OCI-LY1 (cell line): ENCODE data around the gene CLBA1.

Experiments used
- H2AFZ ChIP-seq: fragments of 200-600 bp; sonication (generic), shearing (Covaris generic); 2 replicates; pipeline ENCODE4 v1.6.0; 2014; ENCODE audit warnings: antibody characterized with exemption, mild to moderate bottlenecking, low read length
- H3F3A ChIP-seq: fragments of 200-600 bp; sonication (generic), shearing (Covaris generic); 2 replicates; pipeline ENCODE4 v1.6.0; 2014; ENCODE audit warnings: mild to moderate bottlenecking, antibody characterized with exemption, low read length, moderate library complexity; ENCODE audit not compliant: insufficient read depth
- H3K27ac ChIP-seq: fragments of 200-600 bp; sonication (generic); 2 replicates; pipeline ENCODE4 v1.5.1; 2014; ENCODE audit warnings: low read length, mixed run types, mild to moderate bottlenecking, low read depth; ENCODE audit not compliant: poor library complexity, severe bottlenecking
- H3K27me3 ChIP-seq: fragments of 200-600 bp; sonication (generic); 2 replicates; pipeline ENCODE4 v1.6.0; 2014; ENCODE audit warnings: antibody characterized with exemption, mild to moderate bottlenecking, low read length, moderate library complexity; ENCODE audit not compliant: insufficient read depth
- H3K36me3 ChIP-seq: fragments of 200-600 bp; sonication (generic); 2 replicates; pipeline ENCODE4 v1.6.1; 2014; ENCODE audit warnings: mild to moderate bottlenecking, antibody characterized with exemption, low read length, moderate library complexity, mixed read lengths; ENCODE audit not compliant: insufficient read depth
- H3K4me1 ChIP-seq: fragments of 200-600 bp; sonication (generic); 2 replicates; pipeline ENCODE4 v1.5.1; 2014; ENCODE audit warnings: mild to moderate bottlenecking, low read length, moderate library complexity; ENCODE audit not compliant: insufficient read depth, severe bottlenecking
- H3K4me2 ChIP-seq: fragments of 200-600 bp; sonication (generic), shearing (Covaris generic); 2 replicates; pipeline ENCODE4 v1.6.1; 2014; ENCODE audit warnings: low read length
- H3K4me3 ChIP-seq: fragments of 200-600 bp; sonication (generic); 2 replicates; pipeline ENCODE4 v1.5.1; 2014; ENCODE audit warnings: low read length, low read depth, mild to moderate bottlenecking, mixed read lengths; ENCODE audit not compliant: poor library complexity, severe bottlenecking
- H3K79me2 ChIP-seq: fragments of 200-600 bp; shearing (Covaris generic); 2 replicates; pipeline ENCODE4 v1.6.1; 2016; ENCODE audit warnings: mixed run types, low read length, mixed read lengths; ENCODE audit not compliant: insufficient read depth
- H3K9ac ChIP-seq: fragments of 200-600 bp; sonication (generic), shearing (Covaris generic); 2 replicates; pipeline ENCODE4 v1.6.1; 2014; ENCODE audit warnings: mild to moderate bottlenecking, low read length, mixed read lengths
- H3K9me2 ChIP-seq: fragments of 200-600 bp; sonication (generic), shearing (Covaris generic); 2 replicates; pipeline ENCODE4 v1.6.1; 2014; ENCODE audit warnings: low read depth, mild to moderate bottlenecking, low read length, mixed read lengths
- H3K9me3 ChIP-seq: fragments of 200-600 bp; shearing (Covaris generic); 2 replicates; pipeline ENCODE4 v1.6.1; 2014; ENCODE audit warnings: low read length, mixed read lengths
- H4K20me1 ChIP-seq: fragments of 200-600 bp; sonication (generic), shearing (Covaris generic); 2 replicates; pipeline ENCODE4 v1.6.0; 2016; ENCODE audit warnings: mild to moderate bottlenecking, low read length; ENCODE audit not compliant: insufficient read depth
- EZH2 ChIP-seq: fragments of 200-600 bp; sonication (generic), shearing (Covaris generic); IDR thresholded peaks from 2 replicates; pipeline ENCODE4 v1.8.0; 2017; ENCODE audit warnings: borderline replicate concordance, mixed run types, mild to moderate bottlenecking, antibody characterized with exemption, low read length, moderate library complexity, mixed read lengths
- TF ChIP-seq, protein P1 (sequence below): fragments of 200-600 bp; sonication (generic), shearing (Covaris generic); IDR thresholded peaks from 2 replicates; pipeline ENCODE4 v1.5.1; 2017; ENCODE audit warnings: mild to moderate bottlenecking, antibody characterized with exemption, low read length, moderate library complexity, mixed read lengths

CLBA1 gene

DNA sequence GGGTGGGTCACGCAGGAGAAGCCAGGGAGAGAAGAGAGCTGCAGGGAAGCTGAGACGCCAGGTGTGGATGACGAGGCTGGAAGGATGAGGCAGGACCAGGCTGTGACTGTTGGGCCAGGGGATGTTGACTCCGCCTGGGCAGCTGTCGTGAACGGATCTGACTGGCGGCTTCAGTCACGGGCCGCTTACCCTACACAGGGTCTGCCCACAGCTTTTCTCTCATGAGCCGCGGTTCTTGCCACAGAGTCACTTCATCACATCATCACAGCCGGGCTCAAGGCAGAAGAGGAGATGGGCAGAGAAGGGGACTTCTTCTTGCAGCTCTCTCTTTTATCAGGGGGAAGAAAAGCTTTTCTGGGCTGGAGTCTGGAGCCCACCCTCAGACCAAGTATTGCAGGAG lies 7.7 kb downstream of the CLBA1 start:
- Histone ChIP-seq H3K27me3 (no peaks in the 10 kb centered on the region), H3F3A (no peaks in the 10 kb centered on the region), H3K4me3 (no peak overlapping the region), H3K27ac (no peak overlapping the region), H3K36me3 (no peaks in the 10 kb centered on the region), H3K79me2 (no peaks in the 10 kb centered on the region), H3K4me1 (peaks cover 7% of the 10 kb centered on the region), H2AFZ (no peak overlapping the region), H4K20me1 (no peaks in the 10 kb centered on the region), H3K9me3 (no peaks in the 10 kb centered on the region), H3K9ac (no peak overlapping the region), H3K9me2 (no peaks in the 10 kb centered on the region), H3K4me2 (no peak overlapping the region)
- TF ChIP-seq EZH2: no peak
- TF ChIP-seq, protein P1, sequence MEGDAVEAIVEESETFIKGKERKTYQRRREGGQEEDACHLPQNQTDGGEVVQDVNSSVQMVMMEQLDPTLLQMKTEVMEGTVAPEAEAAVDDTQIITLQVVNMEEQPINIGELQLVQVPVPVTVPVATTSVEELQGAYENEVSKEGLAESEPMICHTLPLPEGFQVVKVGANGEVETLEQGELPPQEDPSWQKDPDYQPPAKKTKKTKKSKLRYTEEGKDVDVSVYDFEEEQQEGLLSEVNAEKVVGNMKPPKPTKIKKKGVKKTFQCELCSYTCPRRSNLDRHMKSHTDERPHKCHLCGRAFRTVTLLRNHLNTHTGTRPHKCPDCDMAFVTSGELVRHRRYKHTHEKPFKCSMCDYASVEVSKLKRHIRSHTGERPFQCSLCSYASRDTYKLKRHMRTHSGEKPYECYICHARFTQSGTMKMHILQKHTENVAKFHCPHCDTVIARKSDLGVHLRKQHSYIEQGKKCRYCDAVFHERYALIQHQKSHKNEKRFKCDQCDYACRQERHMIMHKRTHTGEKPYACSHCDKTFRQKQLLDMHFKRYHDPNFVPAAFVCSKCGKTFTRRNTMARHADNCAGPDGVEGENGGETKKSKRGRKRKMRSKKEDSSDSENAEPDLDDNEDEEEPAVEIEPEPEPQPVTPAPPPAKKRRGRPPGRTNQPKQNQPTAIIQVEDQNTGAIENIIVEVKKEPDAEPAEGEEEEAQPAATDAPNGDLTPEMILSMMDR: no peak

DNA sequence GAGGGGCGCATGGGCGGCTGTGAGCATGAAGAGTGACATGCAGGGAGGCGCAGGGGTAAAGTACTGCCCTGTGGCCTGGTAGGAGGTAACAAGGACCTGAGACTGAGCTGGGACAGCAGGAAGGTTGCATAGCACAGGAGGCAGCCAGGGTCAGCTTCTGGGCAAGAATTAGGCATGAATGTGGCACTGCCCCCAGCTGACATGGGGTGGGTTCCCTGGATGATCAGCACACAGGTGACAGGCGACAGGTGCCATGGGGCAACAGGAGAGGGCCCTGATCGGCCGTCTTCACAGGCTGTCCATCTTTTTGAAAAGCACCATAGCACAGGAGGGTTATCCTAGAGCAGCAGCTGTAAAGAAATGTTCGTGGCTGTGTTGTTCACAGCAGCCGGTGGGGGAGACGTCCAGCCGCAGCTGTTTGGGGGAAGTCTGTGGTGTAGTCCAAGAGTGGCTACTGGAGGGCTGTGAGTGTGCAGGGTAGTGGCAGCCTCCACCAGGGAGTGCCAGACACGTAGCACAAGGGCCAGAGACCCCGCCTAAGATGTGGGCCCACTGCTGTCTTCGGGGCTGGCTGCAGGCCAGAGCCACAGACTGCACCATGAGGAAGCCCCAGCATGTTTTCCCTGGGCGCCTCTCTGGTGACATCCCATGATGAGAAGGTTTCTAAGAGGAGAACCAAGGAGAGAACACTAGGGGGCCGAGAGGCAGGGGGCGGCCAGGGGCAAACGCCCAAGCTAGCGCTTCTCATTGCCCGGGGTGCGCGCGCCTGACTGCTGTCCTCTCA lies 8.4 kb downstream of the CLBA1 start:
- Histone ChIP-seq H3K4me1 (peaks cover 7% of the 10 kb centered on the region), H3K27ac (no peak overlapping the region), H3K36me3 (no peaks in the 10 kb centered on the region), H3F3A (no peaks in the 10 kb centered on the region), H3K9me3 (no peaks in the 10 kb centered on the region), H3K9me2 (no peaks in the 10 kb centered on the region), H4K20me1 (no peaks in the 10 kb centered on the region), H3K9ac (no peak overlapping the region), H3K27me3 (no peaks in the 10 kb centered on the region), H3K79me2 (no peaks in the 10 kb centered on the region), H3K4me2 (no peak overlapping the region), H2AFZ (no peak overlapping the region), H3K4me3 (no peak overlapping the region)
- no peak for TF ChIP-seq EZH2
- TF ChIP-seq, protein P1: no peak

DNA sequence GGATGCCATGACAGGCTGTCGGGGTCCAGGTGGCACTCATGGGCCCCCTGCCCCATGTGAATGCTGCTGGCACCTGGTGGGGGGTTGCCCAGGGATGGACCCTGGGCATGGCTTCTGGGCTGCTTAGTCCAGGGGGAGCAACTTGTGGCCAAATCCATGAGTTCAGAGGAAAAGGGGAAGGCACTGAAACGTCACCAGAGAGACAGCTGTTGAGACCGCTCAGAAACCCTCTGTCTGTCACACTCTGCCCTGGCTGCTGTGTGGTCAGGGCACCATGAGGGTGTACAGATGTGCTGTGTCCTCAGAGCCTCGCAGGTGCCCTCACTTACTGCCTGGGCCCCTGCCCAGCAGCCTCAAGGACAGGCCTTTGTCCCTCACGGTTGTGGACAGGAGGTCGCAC lies 9.4 kb downstream of the CLBA1 start:
- Histone ChIP-seq H3K4me1 (peaks cover 7% of the 10 kb centered on the region), H3K9ac (no peak overlapping the region), H3K4me3 (no peak overlapping the region), H3K9me3 (no peaks in the 10 kb centered on the region), H3K27ac (no peak overlapping the region), H3K79me2 (no peaks in the 10 kb centered on the region), H3K9me2 (no peaks in the 10 kb centered on the region), H3K4me2 (no peak overlapping the region), H3F3A (no peaks in the 10 kb centered on the region), H3K36me3 (0 out of 2 replicates have a peak, but pooled peaks cover 3% of the 10 kb centered on the region), H2AFZ (no peak overlapping the region), H3K27me3 (no peaks in the 10 kb centered on the region), H4K20me1 (no peaks in the 10 kb centered on the region)
- TF ChIP-seq EZH2: no peak
- TF ChIP-seq, protein P1: no peak
